ENCODE results near the gene PTPRN2.

Gene PTPRN2

GRCh38 chr7:158023681-158024350 is 563.8 kb downstream of the PTPRN2 start:
- TF ChIP-seq CTCF (IDR thresholded peaks at IDR 0.05; ENCODE audit: borderline replicate concordance, insufficient read depth, low read depth, low read length): no peak
- no peak overlapping the region for H3K4me3 ChIP-seq (ENCODE audit: low read depth, low read length)

- H3K4me3 ChIP-seq (ENCODE audit: low read depth, low read length): no peak overlapping the region
- TF ChIP-seq CTCF (IDR thresholded peaks at IDR 0.05; ENCODE audit: borderline replicate concordance, insufficient read depth, low read depth, low read length): no peak
Observed at GRCh38 chr7:158023157-158023556, 564.5 kb downstream of the PTPRN2 start.

GRCh38 chr7:158022601-158023000 is 565.0 kb downstream of the PTPRN2 start:
- TF ChIP-seq CTCF (IDR thresholded peaks at IDR 0.05; ENCODE audit: borderline replicate concordance, insufficient read depth, low read depth, low read length): no peak
- no peak overlapping the region for H3K4me3 ChIP-seq (ENCODE audit: low read depth, low read length)

GRCh38 chr7:158021836-158022235 is 565.8 kb downstream of the PTPRN2 start:
- H3K4me3 ChIP-seq (ENCODE audit: low read depth, low read length): no peak overlapping the region
- TF ChIP-seq CTCF (IDR thresholded peaks at IDR 0.05; ENCODE audit: borderline replicate concordance, insufficient read depth, low read depth, low read length): no peak

GRCh38 chr7:158020706-158021095 is 566.9 kb downstream of the PTPRN2 start:
- H3K4me3 ChIP-seq (ENCODE audit: low read depth, low read length): no peak overlapping the region

GRCh38 chr7:158019726-158020705 is 567.6 kb downstream of the PTPRN2 start:
- TF ChIP-seq CTCF (IDR thresholded peaks at IDR 0.05; ENCODE audit: borderline replicate concordance, insufficient read depth, low read depth, low read length): no peak
- H3K4me3 ChIP-seq (ENCODE audit: low read depth, low read length): no peak overlapping the region

More at GRCh38 chr7:158020706-158021095, 566.9 kb downstream of the PTPRN2 start:
- no peak for TF ChIP-seq CTCF (IDR thresholded peaks at IDR 0.05; ENCODE audit: borderline replicate concordance, insufficient read depth, low read depth, low read length)
